A673 (cell line): Measurements from ENCODE around the gene P3H3.

ENCODE experiments used
- CTCF ChIP-seq: fragments of 300-800, 200-600 bp; sonication (generic); conservative IDR thresholded peaks from 2 replicates; pipeline ENCODE4 v1.5.1; 2017; ENCODE audit warnings: low read depth, mild to moderate bottlenecking, antibody characterized with exemption, low read length, moderate library complexity, mixed read lengths
- EZH2 ChIP-seq: fragments of 200-600 bp; sonication (generic); IDR thresholded peaks from 2 replicates; pipeline ENCODE4 v1.6.1; 2017; ENCODE audit warnings: borderline replicate concordance, low read depth, mild to moderate bottlenecking, mixed read lengths, antibody characterized with exemption, low read length; ENCODE audit not compliant: poor library complexity, severe bottlenecking

- TF ChIP-seq CTCF: peak; percentile 81
- no peak for TF ChIP-seq EZH2
These were observed 41.1 kb downstream of the P3H3 start for GRCh38 chr12:6869049-6870021.
